Sigmoid colon (tissue), 7 donors: ENCODE measurements around the gene LILRB2. TPM values are rescaled to one million over a fixed set of nuclear protein-coding genes. Genes with fewer than 3 reads are reported as not detected.

ENCODE experiments used
- DNase-seq: peaks from one replicate; pipeline ENCODE4 v3.0.0-alpha.2; 2019
- H3K27ac ChIP-seq, 4 donors: fragments of 200-600 bp; sonication (generic); one replicate each; pipeline ENCODE4 v1.5.1; 2016 to 2019; ENCODE audit warnings: mild to moderate bottlenecking in 1 of 4
- H3K27me3 ChIP-seq, 3 donors: fragments of 200-600 bp; sonication (generic); one replicate each; pipeline ENCODE4 v1.5.1; 2019; ENCODE audit warnings: mild to moderate bottlenecking in 1 of 3
- H3K36me3 ChIP-seq, 4 donors: fragments of 200-600 bp; sonication (generic); one replicate each; pipeline ENCODE4 v1.5.1; 2016 to 2019
- H3K4me1 ChIP-seq, 4 donors: fragments of 200-600 bp; sonication (generic); one replicate each; pipeline ENCODE4 v1.5.1; 2017 to 2019
- H3K4me3 ChIP-seq, 4 donors: fragments of 200-600 bp; sonication (generic); one replicate each; pipeline ENCODE4 v1.5.1; 2017 to 2019; ENCODE audit warnings: mild to moderate bottlenecking in 2 of 4, moderate library complexity in 1 of 4
- H3K9me3 ChIP-seq, 4 donors: fragments of 200-600 bp in 3 of 4; sonication (generic) in 3 of 4; one replicate each; pipeline versions ENCODE4 v1.5.1 to v1.6.1; 2013 to 2019
- EP300 ChIP-seq, 4 donors: sonication (generic); formaldehyde crosslinking; IDR thresholded peaks; one replicate each; pipeline ENCODE4 v1.6.1; 2017; ENCODE audit warnings: antibody characterized with exemption in 4 of 4
- POLR2A ChIP-seq, 2 donors: fragments of 450-650 bp; IDR thresholded peaks; one replicate each; pipeline ENCODE4 v1.6.1; 2016; ENCODE audit warnings: antibody characterized with exemption in 2 of 2, mild to moderate bottlenecking in 2 of 2, moderate library complexity in 2 of 2
- POLR2AphosphoS5 ChIP-seq, 4 donors: sonication (generic); formaldehyde crosslinking; IDR thresholded peaks; one replicate each; pipeline ENCODE4 v1.6.1; 2017; ENCODE audit warnings: antibody characterized with exemption in 4 of 4
- WGBS, 2 donors: extraction: QIAGEN DNeasy Blood & Tissue Kit; methylation state at CpG; one replicate each; pipeline ENCODE4 v1.1.7; 2013; 5-methylcytosine and 5-hydroxymethylcytosine counted together
- intact Hi-C: fragments of 100-400 bp; cut with DNase I; formaldehyde crosslinking; loops from one replicate; pipeline ENCODE4 v1.15.1; 2023
- polyA plus RNA-seq, 3 donors: library from polyadenylated mRNA; stranded (reverse); fragments of 200-250 nt; gene quantifications; one replicate each; pipeline ENCODE4 v1.2.3, GENCODE V29; 2013
- total RNA-seq, 4 donors: library from RNA; depleted of rRNA; stranded (reverse); fragments of >200 nt; gene quantifications; one replicate each; pipeline ENCODE4 v1.1.0, GENCODE V29; 2016
- TF ChIP-seq, protein P1 (sequence below), 4 experiments: fragments of 450-650 bp in 3 of 4; fragments of 200-600 bp in 1 of 4; IDR thresholded peaks; one replicate each; pipeline ENCODE4 v1.5.1; 2016 to 2019; ENCODE audit warnings: antibody characterized with exemption in 4 of 4, mild to moderate bottlenecking in 3 of 4, moderate library complexity in 2 of 4
- donor health status: healthy with polysubstance abuse.
- donor health status: Bipolar disorder and iron deficiency.
- donor health status: healthy.

LILRB2 gene
- total and polyA plus RNA-seq, 7 donors = 2.4 to 5.9 (median 3.6) TPM

DNA sequence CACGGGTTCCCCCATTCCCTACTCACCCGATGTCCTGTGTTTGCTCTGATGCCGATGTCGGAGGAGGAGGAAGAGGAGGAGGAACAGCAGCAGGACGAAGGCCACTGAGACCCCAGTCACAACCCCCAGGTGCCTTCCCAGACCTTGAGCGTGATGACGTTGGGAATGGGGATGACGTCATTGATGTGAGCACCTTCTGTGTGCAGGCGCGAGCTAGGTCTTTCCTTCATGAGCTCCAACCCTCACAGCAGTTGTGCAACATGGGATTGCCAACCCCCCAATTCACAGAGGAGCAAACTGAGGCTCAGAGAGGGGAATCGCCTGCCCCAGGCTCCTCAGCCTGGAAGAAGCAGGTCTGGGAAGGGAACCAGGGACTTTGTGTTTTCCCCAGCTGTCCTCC is 28.1 kb downstream of the LILRB2 start:
- Histone ChIP-seq H3K4me3 (no peak overlapping the region), H3K27me3 (peaks cover 8 to 50% (median 16%) of the 10 kb centered on the region in 3 donors)

DNA sequence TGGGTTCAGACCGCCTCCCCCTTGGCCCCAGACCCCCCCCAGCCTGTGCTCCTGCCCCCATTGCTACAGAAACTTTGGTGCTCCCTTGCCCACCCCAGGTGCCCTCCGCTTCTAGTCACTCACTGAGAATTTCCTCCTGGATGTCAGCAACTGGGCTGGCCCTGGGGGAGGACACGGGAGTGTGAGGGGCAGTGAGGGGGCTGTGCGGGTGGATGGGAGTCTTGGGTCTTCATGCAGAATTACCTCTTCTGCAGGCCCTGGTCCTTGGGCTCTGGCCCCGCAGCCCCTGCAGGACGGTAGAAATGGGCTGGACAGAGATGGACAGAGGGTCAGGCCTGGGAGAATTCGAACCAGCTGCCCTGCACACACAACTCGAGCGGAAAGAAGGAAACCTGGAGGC is 28.7 kb downstream of the LILRB2 start:
- 77 to 80% methylated on average over 9 of the region's 9 CpGs for WGBS, 2 donors
- H3K9me3 ChIP-seq = no peaks in the 10 kb centered on the region
- intact Hi-C loops = no loop called here
- H3K27me3 ChIP-seq = peaks cover 8 to 54% (median 20%) of the 10 kb centered on the region in 3 donors
- TF ChIP-seq, protein P1, sequence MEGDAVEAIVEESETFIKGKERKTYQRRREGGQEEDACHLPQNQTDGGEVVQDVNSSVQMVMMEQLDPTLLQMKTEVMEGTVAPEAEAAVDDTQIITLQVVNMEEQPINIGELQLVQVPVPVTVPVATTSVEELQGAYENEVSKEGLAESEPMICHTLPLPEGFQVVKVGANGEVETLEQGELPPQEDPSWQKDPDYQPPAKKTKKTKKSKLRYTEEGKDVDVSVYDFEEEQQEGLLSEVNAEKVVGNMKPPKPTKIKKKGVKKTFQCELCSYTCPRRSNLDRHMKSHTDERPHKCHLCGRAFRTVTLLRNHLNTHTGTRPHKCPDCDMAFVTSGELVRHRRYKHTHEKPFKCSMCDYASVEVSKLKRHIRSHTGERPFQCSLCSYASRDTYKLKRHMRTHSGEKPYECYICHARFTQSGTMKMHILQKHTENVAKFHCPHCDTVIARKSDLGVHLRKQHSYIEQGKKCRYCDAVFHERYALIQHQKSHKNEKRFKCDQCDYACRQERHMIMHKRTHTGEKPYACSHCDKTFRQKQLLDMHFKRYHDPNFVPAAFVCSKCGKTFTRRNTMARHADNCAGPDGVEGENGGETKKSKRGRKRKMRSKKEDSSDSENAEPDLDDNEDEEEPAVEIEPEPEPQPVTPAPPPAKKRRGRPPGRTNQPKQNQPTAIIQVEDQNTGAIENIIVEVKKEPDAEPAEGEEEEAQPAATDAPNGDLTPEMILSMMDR (IDR thresholded peaks at IDR 0.05) = no peak
- TF ChIP-seq POLR2A (IDR thresholded peaks at IDR 0.05) (no peak), POLR2AphosphoS5 (IDR thresholded peaks at IDR 0.05) (no peak), EP300 (IDR thresholded peaks at IDR 0.05) (no peak)
- DNase-seq = peak; percentile 45
- H3K4me3 ChIP-seq = no peak overlapping the region
- no peak overlapping the region for H3K27ac ChIP-seq
- H3K36me3 ChIP-seq = no peaks in the 10 kb centered on the region
- no peaks in the 10 kb centered on the region for H3K4me1 ChIP-seq

More for the DNA sequence above, 28.1 kb downstream of the LILRB2 start:
- peak; percentile 30 for DNase-seq
- H3K36me3 ChIP-seq = no peaks in the 10 kb centered on the region
- intact Hi-C loops = no loop called here
- H3K27ac ChIP-seq = no peak overlapping the region
- 76 to 86% methylated on average over 11 of the region's 11 CpGs for WGBS, 2 donors
- TF ChIP-seq, protein P1 (IDR thresholded peaks at IDR 0.05) = no peak
- no peak for TF ChIP-seq POLR2AphosphoS5 (IDR thresholded peaks at IDR 0.05)
- no peak for TF ChIP-seq EP300 (IDR thresholded peaks at IDR 0.05)
- TF ChIP-seq POLR2A (IDR thresholded peaks at IDR 0.05) = no peak
- H3K9me3 ChIP-seq = no peaks in the 10 kb centered on the region
- no peaks in the 10 kb centered on the region for H3K4me1 ChIP-seq

DNA sequence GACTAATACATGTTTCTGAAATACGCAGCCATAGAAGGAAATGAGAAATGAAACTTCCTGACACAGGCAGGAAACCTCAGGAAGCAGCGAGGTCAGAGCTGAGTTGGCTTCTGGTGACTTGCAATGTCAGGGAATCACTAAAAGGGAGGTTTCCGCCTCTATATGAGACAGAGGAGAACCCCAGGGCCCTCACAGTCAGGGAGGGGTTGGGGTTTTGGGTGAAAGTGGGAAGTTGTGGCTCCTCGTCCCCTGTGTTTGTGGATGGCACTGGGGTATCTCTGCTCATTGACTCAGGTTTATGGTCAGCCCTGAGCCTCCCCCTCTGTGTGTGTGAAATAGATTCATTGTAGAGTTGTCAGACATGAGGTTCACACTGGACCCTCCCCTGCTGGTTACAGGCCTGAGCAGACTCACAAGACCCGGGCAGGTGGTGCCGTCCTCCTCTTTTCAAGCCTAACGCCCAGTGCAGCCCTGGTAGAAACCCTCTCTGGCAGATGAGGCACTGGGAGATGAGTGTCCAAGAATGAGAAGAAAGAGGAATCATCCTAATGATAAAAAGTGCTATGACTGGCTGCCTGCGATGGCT is 32.8 kb downstream of the LILRB2 start:
- intact Hi-C loops = no loop called here
- H3K27ac ChIP-seq = no peak overlapping the region
- no peaks in the 10 kb centered on the region for H3K36me3 ChIP-seq
- H3K9me3 ChIP-seq = no peaks in the 10 kb centered on the region
- H3K4me3 ChIP-seq = no peak overlapping the region
- WGBS, 2 donors = 55 to 70% methylated on average over 8 of the region's 8 CpGs
- H3K27me3 ChIP-seq = peaks cover 0 to 20% (median 5%) of the 10 kb centered on the region in 3 donors
- no peaks in the 10 kb centered on the region for H3K4me1 ChIP-seq
- TF ChIP-seq, protein P1 (IDR thresholded peaks at IDR 0.05) = no peak
- TF ChIP-seq POLR2AphosphoS5 (IDR thresholded peaks at IDR 0.05) = peak in 1 of 4 donors; percentile 47
- DNase-seq = peak; percentile 71

DNA sequence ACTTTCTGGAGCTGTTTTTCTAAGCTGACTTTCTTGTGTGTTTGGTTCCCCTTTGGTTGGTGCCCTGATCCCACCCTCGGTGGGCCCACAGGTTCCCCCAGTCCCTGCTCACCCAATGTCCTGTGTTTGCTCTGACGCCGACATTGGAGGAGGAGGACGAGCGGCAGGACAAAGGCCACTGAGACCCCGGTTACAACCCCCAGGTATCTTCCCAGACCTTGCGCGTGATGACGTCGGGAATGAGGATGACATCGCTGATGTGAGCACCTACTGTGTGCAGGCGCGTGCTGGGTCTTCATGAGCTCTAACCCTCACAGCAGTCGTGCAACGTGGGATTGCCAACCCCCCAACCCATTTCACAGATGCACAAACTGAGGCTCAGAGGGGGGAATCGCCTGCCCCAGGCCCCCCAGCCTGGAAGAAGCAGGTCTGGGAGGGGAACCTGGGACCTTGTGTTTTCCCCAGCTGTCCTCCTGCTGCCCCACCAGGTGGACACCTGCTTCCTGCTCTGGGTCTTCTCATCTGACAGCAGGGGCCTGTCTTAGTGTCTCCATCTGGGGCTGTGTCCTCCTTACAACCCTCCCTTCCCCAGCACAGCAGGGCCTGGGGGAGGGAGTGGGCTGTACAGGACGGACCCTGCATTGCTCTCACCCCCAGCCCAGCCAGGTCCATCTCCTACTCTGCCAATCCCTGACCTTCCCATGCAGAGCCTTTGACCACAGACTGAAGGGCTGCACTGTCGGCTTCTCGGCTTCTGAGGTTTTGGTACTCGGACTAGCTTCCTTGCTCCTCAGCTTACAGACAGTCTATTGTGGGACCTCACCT is 33.6 kb downstream of the LILRB2 start:
- WGBS, 2 donors = 80 to 81% methylated on average over 20 of the region's 20 CpGs
- Histone ChIP-seq H3K27ac (peak overlapping the region in 1 of 4 donors; percentile 28), H3K4me1 (no peaks in the 10 kb centered on the region), H3K36me3 (no peaks in the 10 kb centered on the region), H3K27me3 (peaks cover 0 to 15% (median 5%) of the 10 kb centered on the region in 3 donors), H3K4me3 (no peak overlapping the region), H3K9me3 (no peaks in the 10 kb centered on the region)
- no peak for DNase-seq
- intact Hi-C loops = loop anchor here (2.0 kb wide), 1 partner anchor 25 kb away; the partner anchor contains the start of gene LILRB3
- TF ChIP-seq, protein P1 (IDR thresholded peaks at IDR 0.05) = no peak
